Tongue (tissue), 2 donors: ENCODE data around the gene NDUFS6. TPM values are rescaled to one million over a fixed set of nuclear protein-coding genes. Genes with fewer than 3 reads are reported as not detected.

Source experiments
- DNase-seq: peaks from one replicate; pipeline ENCODE4 v3.0.0-alpha.2; 2015
- total RNA-seq: library from RNA; depleted of rRNA; stranded (reverse); fragments of >200 nt; gene quantifications from one replicate; pipeline ENCODE4 v1.2.3, GENCODE V29; 2014

NDUFS6 gene
- 51.6 TPM for total RNA-seq

DNA sequence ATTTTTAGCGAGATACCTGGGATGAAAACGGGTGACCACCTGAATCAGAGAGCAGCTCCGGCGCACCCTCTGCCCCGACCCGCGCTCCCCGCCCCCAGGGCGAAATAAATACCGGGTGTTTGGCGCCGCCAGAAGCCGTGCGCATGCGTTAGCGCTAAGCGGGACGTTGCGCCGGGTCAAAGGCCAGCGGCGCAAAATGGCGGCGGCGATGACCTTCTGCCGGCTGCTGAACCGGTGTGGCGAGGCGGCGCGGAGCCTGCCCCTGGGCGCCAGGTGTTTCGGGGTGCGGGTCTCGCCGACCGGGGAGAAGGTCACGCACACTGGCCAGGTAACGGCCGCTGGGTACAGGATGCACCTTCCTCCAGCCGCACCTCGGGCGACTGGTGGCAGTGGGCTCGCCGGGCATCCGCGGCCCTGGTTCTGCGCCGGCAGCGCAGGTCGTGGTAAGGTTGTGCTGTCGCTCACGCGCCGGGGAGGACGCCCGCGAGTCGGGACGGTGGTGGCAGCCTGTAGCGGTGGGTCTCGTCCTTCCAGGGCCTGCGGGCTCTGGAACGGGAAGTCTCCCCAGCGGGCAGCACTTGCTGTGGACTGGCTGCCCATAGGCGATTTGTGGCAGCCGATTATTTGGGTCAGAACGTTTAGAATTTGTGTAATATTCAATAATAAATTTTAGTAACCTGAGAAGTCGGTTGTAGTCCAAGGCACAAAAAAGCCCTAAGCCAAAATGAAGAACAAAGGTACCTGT lies at the start of gene NDUFS6:
Gene NDUFS6 (plus strand): TSS at position 186 of the 745 bp plus-strand sequence. CDS start 11 bp downstream, at position 197.
- DNase-seq, result peak; percentile 87

DNA sequence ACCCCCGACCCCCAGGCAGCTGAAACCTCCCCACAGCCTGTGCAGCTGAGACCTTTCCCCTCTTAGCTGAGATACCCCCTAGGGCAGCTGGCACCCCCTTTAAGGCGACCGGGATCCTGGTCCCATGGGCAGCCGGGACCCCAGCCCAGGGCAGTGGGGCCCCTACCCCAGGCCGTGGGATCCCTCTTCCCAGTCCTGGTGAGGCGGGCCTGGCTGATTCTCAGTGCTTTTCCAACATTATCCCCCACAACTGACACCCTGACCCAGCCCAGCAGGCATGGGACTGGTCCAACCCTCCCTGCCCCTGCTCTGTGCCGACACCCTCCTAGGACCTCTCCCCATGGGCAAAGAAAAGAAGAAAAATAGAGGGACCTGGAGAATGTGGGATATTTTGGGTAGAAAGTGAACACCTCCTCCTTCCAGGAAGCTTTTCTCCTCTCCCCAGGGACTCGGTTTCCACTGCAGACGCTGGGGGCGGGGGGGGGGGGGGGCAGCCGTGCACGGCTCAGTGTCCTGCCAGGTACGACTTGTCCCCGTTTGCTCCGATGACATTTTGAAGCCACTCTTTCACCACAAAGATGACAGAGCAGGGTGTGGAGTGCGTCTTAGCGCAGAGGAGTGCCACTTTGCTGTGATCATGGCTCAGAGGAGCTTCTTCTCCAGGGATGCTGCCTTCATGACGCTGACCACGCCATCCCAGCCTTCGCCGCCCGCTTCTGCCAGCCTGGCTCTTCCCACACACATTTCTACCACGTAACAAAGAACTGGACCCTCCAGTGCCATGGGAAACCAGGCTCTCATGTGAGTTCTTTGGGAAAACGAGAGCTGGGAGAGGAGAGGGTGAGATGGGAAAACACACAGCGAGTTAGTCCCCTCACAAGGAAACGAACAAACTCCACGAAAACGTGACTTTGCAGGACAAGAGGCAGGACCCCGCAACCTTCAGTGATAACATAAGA lies 49.1 kb upstream of the NDUFS6 start:
- DNase-seq, result no peak

DNA sequence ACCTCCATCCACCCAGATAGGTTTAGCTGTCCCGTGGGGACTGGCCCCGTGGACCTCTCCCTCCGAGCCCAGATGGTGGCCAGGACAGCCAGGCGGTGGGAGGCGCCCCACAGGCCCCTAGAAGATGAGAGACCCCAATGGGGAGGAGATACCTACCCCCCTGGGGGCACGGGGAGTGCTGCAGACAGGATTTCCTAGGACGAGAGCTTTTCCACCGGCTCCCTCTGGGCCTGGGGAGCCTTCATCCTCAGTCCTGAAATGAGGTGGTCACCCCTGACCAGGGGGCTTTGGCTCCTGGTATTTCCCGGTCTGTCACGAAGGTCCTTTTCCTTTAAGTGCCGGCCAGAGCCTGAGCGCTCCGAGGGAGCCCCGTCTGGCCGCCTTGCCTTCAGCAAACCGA lies 48.3 kb upstream of the NDUFS6 start:
- no peak for DNase-seq

DNA sequence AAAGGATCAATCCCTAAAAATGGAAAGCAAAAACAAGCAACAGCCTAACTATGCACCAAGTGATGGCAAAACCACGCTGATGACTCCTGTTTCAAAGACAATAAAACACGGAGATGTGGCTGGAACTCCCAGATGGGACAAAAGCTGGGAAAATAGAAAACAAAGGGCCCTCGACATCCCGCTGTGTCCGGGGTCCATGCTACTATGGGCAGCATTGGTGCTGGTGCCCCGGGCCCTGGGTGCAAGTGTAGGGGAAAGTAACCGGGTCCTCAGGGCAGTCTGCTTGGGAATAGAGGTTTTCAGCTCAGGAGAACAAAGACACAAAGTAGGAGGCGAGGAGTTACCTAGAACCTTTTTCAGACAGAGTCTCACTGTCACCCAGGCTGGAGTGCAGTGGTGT lies 47.7 kb upstream of the NDUFS6 start:
- no peak for DNase-seq

DNA sequence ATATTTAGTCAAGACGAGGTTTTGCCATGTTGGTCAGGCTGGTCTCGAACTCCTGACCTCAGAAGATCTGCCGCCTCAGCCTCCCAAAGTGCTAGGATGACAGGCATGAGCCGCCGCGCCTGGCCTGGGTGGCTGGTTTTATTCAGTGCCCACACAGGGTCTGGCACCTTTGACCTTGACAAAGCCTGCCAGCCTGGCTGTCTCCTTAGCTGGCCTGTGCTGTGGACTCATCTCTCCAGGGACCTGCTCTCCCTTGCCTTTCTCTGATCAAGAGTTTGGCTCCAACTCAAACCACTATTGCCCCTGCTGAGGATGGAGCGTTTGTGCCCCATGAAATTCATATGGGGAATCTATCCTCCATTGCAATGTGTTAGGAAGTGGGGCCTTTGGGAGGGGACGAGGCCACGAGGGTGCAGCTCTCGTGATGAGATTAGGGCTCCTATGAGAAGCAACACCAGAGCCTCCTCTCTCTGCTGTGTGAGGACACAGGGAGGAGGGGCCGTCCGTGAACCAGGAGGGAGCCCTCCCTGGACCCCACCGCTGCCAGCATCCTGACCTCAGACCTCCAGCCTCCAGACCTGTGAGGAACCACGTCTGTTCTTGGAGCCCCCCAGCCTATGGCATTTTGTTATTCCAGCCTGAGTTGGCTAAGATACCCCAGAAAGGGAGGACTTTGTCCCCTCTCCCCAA lies 46.5 kb upstream of the NDUFS6 start:
- DNase-seq, result no peak

DNA sequence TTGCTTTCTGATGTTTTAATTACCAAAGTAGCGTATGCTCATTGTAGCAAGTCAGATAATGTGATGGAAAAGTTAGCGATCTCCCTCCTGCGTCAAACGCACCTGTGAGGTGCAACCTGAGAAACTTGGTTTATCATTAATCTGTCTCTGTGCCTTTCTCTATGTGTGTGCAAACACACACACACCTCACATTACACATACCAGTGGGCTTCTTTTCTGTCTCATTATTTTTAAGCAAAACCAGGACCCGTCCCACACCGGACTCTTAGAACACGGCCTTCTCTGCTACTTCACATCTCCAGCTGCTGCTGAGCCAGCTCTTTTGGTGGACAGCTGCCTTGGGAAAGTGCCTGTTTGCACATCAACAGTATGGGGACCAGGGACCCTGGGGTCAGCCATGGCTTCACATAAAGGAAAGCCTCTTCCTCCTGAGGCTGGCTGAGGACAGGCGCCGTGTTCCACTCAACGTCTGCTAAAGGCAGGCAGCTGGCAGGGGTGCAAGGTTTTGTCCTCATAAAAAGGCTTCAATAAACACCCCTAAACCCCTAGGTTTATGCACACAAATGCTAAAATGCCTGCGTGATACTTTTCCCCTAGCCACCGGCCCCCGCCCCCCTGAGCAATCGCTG lies 45.8 kb upstream of the NDUFS6 start:
- peak; percentile 8 for DNase-seq

DNA sequence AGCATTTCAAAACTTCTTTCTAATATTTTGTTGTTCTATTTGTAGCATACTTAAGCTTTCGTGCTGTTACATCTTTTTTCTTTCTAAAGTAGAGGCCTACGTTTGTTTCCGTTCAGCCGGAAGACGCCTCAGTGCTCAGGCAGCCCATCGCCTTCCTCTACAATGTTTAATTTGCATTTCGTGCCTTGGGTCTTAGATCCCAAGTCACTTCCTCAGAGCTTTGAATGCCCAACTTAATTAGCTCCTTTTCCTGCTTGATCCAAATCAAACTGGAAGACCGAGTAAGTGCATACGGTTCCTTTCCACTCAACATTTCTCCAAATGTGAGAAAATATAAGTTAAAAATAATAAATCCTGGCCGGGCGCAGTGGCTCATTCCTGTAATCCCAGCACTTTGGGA lies 44.7 kb upstream of the NDUFS6 start:
- DNase-seq, result no peak

DNA sequence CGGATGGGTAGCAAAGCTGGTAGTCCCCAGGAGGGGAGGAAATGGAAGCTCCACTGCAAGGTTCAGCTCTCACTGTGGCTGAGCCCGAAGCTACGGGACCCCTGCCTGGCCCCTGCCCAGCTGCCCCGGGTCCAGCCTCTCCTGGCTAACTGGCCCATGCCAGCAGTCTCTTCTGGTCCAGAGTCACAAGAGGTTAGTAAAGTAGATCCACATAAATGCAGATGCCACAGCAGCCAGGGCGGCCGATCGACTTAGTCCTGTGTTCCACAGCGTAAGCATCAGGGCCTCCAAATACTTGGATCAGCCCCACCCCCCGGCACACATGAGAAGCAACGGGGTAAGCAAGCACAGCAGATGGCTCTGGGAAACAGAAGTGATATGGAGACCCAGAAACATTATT lies 43.7 kb upstream of the NDUFS6 start:
- DNase-seq, result no peak

DNA sequence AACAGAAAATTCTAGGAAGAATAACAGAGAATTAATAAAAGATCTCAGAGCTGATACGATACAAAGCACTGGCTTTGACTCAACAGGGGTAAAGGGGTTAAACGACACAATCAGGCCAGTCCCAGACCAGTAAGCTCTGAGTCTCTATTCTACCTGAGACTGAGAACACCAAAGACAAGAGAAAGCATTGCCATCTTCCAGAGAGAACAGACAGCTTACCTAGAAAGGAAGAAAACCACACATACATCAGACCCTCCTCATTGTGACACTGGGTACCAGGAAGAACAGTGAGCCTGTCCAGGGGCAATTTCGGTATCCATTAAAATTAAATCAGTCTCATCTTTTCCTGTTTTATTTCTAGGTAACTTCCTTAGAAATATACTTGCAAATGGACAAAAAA lies 42.6 kb upstream of the NDUFS6 start:
- DNase-seq, result no peak

DNA sequence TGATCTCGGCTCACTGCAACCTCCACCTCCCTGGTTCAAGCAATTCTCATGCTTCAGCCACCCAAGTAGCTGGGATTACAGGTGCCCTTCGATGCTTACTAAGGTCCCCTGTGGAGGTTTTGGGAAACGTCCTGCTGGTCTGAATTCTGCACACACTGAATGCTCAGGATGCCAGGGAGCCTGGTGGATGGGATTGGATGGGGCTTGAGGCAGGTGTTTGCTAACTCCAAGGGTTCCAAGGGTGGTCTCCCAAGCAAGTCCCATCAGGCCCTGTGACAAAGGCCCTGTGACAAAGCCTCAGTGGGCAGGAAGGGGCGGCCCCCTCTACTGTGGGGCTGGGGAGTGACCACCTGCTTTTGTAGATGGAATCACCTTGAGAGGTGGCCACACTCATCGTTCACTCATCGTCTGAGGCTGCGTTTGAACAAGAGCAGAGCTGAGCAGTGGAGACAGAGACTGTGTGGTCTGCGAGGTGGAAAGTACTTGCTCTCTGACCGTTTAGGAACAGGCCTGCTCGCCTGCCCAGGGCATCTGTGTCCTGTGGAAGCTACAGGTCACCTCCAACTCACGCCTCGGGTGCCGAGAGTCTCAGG lies 41.7 kb upstream of the NDUFS6 start:
- DNase-seq, result no peak

DNA sequence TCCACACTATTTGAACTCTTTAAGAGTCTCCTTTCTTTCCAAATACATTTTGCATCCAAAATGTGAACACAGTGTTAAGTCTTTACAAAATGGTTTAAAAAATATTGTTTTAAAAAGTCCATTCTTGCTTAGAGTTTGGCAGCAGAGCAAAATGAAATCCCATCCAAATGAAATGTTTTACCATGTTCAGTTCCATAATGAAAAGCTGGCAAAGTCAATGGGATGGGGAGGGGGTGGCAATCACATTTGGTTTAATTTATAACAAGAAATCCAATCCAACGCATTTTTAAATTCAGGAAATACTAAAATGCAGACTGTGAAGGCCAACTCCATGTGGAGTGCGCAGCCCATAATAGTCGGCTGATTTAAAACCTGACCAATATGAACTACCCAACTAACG lies 41.0 kb upstream of the NDUFS6 start:
- no peak for DNase-seq

DNA sequence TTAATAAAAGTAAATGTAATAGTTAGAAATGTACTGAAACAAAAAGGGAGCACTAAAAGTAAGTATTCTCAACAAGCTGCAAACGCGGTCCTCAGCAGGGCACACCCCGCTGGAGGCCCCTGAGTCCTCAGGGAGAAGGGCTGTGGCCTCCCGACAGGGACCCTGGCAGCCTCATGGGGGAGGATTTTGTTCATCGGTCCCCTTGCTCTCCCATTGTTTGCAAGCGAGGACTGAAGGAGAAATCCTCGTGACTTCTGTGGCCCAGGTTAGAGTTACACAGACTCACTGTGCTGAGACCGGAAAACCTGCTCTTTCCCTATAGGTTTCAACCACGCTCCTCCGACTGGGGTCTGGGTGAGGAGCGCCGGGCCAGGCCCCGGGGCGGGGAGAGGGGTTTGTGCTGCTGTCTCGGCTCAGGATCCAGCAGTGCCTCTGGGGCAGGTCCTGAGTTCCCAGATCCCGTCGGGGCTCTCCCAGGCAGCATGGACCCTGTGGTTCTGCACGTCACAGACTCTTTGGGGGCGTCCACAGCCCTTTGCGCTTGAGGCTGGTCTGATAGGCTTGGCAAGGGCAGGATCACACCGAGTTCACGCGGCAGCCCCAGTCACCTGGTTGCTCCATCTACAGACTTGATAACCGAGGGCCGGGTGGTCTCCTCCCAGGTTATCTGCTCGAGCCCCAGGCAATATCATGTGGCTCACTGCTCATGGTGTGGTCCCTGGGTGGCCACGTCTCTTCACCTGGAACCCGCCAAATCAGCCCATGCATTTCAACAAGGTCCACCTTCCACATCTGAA lies 40.4 kb upstream of the NDUFS6 start:
- DNase-seq, result no peak

DNA sequence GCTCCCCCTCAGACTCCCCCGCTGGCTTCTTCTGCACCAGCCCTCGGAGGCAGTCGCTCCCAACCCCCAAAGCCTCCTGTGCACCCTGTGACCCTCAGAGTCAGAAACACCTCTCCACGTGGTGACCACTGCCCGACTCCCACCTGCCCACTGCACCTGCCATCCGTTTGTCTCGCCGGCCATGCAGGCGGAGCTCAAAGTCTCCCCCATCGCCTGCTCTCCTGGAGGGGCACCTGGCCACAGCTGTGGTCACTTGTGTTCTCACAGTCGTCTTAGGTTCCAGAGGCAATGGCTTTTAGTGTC lies 39.8 kb upstream of the NDUFS6 start:
- no peak for DNase-seq

DNA sequence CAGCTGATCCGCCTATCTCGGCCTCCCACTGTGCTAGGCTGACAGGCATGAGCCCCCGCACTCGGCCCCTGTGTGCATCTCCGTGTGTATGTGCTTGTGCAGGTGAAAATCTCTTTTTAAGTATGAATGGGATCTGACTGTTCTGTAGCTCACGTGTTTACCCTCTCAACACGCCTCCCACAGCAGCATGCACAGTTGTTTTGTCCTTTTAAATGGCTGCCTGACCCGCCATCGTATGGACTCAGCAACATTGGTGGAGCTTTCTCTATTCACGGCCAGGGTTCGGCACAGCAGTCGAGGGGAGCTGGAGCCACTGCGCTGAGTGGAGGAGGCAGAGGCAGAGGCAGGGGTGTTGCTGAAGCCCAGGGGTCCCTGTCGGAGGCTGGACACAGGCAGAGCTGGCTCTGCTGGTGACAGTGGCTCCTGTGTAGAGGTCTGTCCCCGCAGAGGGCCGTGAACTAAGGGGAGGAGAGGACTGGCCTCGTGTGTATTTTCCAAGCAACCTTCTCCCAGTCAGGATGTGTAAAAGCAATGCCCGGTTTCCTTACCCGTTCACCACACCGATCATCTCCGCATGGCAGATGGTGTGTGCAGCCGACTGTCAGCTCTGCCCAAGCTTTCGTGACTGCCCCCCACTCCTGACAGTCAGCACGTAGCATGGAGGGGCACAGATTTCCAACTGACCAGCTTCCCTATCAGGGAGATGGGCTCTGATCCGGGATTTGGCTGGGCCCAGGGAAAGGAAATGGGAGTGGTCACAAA lies 38.9 kb upstream of the NDUFS6 start:
- DNase-seq, result no peak

DNA sequence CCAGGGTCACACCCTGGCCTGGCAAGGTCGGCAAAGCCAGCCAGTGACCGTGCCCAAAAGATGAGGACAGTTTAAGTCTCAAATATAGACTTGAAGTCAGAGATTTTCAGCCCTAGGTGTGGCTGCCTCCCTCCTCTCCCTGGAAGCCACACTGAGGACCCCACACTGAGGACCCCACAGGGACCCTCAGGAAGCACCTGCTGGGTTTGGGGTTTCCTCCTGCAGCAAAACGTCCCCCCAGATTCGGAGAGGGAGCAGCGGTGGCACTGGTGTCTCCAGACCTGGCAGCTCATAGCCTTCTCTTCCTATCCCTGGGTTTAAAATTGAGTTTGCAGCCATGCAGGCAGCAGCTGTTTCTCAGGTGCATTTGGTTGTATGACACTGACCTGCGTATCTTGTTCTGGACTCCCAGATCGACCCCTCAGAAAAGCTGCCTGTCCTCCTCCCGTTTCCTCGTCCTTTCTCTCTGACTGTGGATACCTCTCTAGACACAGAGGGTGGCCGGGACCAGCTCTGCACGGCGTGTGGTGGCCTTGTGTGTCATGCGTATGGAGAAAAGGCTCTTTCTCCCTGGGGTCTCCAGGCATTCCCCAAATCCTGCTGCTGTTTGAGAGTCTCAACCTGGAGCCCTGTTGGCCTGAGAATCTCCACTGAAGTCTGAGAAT lies 38.2 kb upstream of the NDUFS6 start:
- no peak for DNase-seq

DNA sequence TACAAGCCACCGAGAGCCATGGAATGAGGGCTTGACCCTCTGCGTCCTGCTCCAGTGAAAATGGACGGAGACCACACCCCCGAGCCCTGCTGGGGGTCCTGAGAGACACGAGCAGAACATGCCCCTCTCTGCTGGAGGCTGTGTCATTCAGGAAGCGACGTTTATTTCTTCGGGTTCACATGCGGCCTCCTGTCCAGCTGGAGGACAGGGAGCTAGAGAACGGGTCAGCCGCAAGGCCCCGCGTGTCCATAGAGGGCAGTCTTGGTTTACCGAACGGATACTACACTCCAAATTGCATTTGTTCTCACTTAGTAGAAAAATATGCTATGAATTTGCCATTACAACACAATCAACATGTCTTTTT lies 37.7 kb upstream of the NDUFS6 start:
- peak; percentile 76 for DNase-seq

DNA sequence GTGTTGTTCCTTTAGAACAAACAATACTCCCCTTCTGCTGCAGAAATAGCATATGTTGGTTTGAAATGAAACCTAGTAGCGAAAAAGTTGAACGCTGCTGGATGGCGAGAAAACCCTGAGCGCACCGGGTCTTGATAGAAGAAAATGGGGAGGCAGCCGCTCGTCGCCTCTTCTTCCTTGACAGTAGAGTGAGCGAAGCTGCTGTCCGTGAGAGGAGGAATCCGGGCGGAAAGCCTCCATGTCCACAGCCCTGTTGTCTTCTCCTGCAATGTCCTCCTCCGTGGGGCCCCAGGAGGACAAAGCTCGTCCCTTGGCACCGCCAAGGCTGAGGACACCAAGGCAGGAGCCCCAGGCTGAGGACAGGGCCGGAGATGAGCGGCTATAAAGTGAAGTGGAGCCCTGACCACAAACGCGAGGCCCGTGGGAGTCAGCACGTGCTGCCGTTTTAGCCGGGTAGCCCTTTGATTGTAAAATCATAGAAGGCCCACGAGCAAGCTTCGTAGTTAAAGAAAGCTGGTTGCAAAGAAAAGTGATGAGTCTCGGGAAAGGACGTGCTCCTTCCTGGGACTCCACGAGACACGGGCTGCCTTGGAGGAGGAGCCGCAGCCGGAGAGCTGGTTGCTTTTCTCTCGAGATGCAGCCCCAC lies 37.1 kb upstream of the NDUFS6 start:
- no peak for DNase-seq

DNA sequence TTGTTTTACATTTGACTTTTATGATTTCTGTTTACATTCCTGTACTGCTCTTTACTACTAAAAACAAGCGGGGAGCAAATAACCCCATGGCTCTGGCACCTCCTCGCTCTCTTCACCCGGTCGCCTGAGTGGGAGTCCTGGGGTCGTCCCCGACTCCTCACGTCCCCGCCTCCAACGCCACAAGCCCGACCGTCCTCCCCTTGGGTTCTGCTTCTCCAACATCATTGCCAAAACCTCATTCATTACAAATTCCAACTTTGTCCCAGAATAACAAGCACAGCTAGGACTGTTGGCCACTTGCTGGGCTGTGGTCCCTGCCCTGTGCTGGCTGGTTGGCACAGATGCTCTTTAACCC lies 36.6 kb upstream of the NDUFS6 start:
- no peak for DNase-seq

DNA sequence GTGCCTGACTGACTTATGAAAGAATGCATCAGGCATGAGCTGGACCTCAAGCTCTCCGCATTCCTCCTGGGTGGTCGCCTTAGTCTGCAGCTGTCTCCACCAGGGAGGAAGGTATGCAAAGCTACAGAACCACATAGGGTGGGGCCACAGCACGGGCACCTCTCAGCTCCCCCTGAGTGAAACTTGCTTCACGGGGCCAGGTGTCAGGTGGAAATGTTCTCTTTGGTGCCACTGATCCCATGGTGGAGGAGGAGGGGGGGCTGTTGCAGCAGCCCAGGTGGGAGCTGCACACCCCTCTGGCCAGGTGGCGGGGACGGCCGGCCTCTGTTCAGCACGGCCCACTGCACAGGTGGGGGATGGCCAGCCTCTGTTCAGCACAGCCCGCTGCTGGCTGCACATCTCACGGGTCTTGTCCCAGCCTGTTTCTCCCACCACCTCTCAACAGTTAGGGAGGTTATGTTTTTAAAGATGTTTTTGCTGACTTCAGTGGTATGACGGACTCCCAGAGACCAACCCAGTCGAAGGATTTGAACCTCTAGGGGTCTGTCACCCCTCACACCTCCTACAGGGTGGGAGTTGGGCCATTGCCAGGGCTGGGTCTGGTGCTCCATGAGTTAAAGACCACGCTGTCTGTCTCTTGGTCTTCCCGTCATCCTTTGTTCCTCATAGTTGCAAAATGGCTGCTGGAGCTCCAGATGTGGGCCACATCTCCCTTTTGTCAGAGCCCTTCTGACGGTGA lies 35.9 kb upstream of the NDUFS6 start:
- no peak for DNase-seq
